AG10803 (cell line): Measurements from ENCODE around the gene ACE.

ENCODE experiments used
- DNase-seq: peaks from one replicate; pipeline ENCODE4 v3.0.0; 2010; ENCODE audit warnings: low read depth
- H3K4me3 ChIP-seq: 2 replicates; pipeline ENCODE4 v1.5.1; 2011; ENCODE audit warnings: mild to moderate bottlenecking, low read length, control low read depth
- CTCF ChIP-seq: conservative IDR thresholded peaks from 2 replicates; pipeline ENCODE4 v1.5.1; 2011; ENCODE audit warnings: mild to moderate bottlenecking, low read length, control low read depth, inconsistent platforms

The ACE gene

GRCh38 chr17:63506627-63507026 lies 29.8 kb downstream of the ACE start:
- no peak overlapping the region for H3K4me3 ChIP-seq
- no peak for DNase-seq
- no peak for TF ChIP-seq CTCF

- TF ChIP-seq CTCF = no peak
- no peak for DNase-seq
- no peak overlapping the region for H3K4me3 ChIP-seq
These were observed 34.5 kb downstream of the ACE start for GRCh38 chr17:63511331-63511730.

GRCh38 chr17:63512388-63512787 lies 35.5 kb downstream of the ACE start:
- no peak overlapping the region for H3K4me3 ChIP-seq
- DNase-seq = no peak
- no peak for TF ChIP-seq CTCF

GRCh38 chr17:63512896-63513644 lies 36.2 kb downstream of the ACE start:
- no peak for DNase-seq
- no peak for TF ChIP-seq CTCF

GRCh38 chr17:63514477-63514876 lies 37.6 kb downstream of the ACE start:
- H3K4me3 ChIP-seq = no peak overlapping the region
- no peak for TF ChIP-seq CTCF
- no peak for DNase-seq

More at GRCh38 chr17:63512896-63513644, 36.2 kb downstream of the ACE start:
- H3K4me3 ChIP-seq = no peak overlapping the region

- DNase-seq = no peak
- no peak for TF ChIP-seq CTCF
- no peak overlapping the region for H3K4me3 ChIP-seq
These were observed 38.1 kb downstream of the ACE start for GRCh38 chr17:63514974-63515373.

- no peak for DNase-seq
- no peak overlapping the region for H3K4me3 ChIP-seq
- no peak for TF ChIP-seq CTCF
These were observed 38.6 kb downstream of the ACE start for GRCh38 chr17:63515426-63515825.
